NCI-H2196 treated with DMSO at 0.1 percent for 48 hours (cell line): ENCODE results near the gene SLC31A1.

Experiments
- DNase-seq: peaks from one replicate; lab custom pipeline; 2025; ENCODE audit not compliant: unreplicated experiment; lab: John Stamatoyannopoulos, UW

Gene SLC31A1

GRCh38 chr9:113221003-113221799 lies at the start of gene SLC31A1, which contains the start of gene FKBP15:
Gene SLC31A1 (plus strand): TSS chr9:113221544. CDS start chr9:113256149, 34,605 bp downstream.
Gene FKBP15 (minus strand): TSS chr9:113221277. CDS start chr9:113221243, 34 bp downstream.
- DNase-seq = peak; percentile 94

- DNase-seq = no peak
Observed at GRCh38 chr9:113173341-113173740, 48.0 kb upstream of the SLC31A1 start.

GRCh38 chr9:113176803-113177202 lies 44.5 kb upstream of the SLC31A1 start:
- no peak for DNase-seq

- DNase-seq = no peak
Observed at GRCh38 chr9:113177251-113177650, 44.1 kb upstream of the SLC31A1 start.

- DNase-seq = no peak
Observed at GRCh38 chr9:113178087-113178486, 43.3 kb upstream of the SLC31A1 start.

- no peak for DNase-seq
Observed at GRCh38 chr9:113179839-113180238, 41.5 kb upstream of the SLC31A1 start.

GRCh38 chr9:113181165-113181564 lies 40.2 kb upstream of the SLC31A1 start:
- no peak for DNase-seq

GRCh38 chr9:113183956-113184488 lies 37.3 kb upstream of the SLC31A1 start:
- DNase-seq = no peak

- DNase-seq = no peak
Observed at GRCh38 chr9:113184539-113184938, 36.8 kb upstream of the SLC31A1 start.

- no peak for DNase-seq
Observed at GRCh38 chr9:113185271-113185670, 36.1 kb upstream of the SLC31A1 start.

- DNase-seq = no peak
Observed at GRCh38 chr9:113186137-113186755, 35.1 kb upstream of the SLC31A1 start.

GRCh38 chr9:113187929-113188595 lies 33.3 kb upstream of the SLC31A1 start:
- no peak for DNase-seq

- DNase-seq = no peak
Observed at GRCh38 chr9:113192455-113192854, 28.9 kb upstream of the SLC31A1 start.

GRCh38 chr9:113199683-113200329 lies 21.5 kb upstream of the SLC31A1 start:
- no peak for DNase-seq

GRCh38 chr9:113205432-113205831 lies 15.9 kb upstream of the SLC31A1 start:
- no peak for DNase-seq

- DNase-seq = no peak
Observed at GRCh38 chr9:113205861-113206260, 15.5 kb upstream of the SLC31A1 start.

GRCh38 chr9:113210815-113211214 lies 10.5 kb upstream of the SLC31A1 start:
- no peak for DNase-seq

- DNase-seq = no peak
Observed at GRCh38 chr9:113215132-113215531, 6.2 kb upstream of the SLC31A1 start.

GRCh38 chr9:113216406-113216805 lies 4.9 kb upstream of the SLC31A1 start:
- no peak for DNase-seq

- no peak for DNase-seq
Observed at GRCh38 chr9:113219186-113219936, 2.0 kb upstream of the SLC31A1 start.
